K562 (cell line): Measurements from ENCODE around the gene KLHL13. TPM values are rescaled to one million over a fixed set of nuclear protein-coding genes. Genes with fewer than 3 reads are reported as not detected.

Source experiments
- ATAC-seq: fragments of 200-7000 bp; cut with Tn5 transposase; 3 replicates; pipeline ENCODE4 v1.9.1; 2020; ENCODE audit warnings: moderate library complexity
- BruUV-seq: library from RNA; stranded (reverse); fragments of 400-500 nt; replicated peaks from 2 replicates; lab custom pipeline; 2021; lab: Mats Ljungman, UMichigan
- CTCF ChIA-PET: fragments of 300-600 bp; formaldehyde crosslinking; extraction: SDS; loops from one replicate; lab custom pipeline; 2021; ENCODE audit warnings: low intra/inter-chr PET ratio; lab: Yijun Ruan, JAX
- POLR2A ChIA-PET: fragments of 300-600, 350-650 bp; sonication (Branson Sonifier 250); formaldehyde crosslinking; extraction: SDS; loops from one replicate; lab custom pipeline; 2021; ENCODE audit warnings: antibody characterized with exemption, inconsistent platforms; lab: Yijun Ruan, JAX
- DNase-seq, 4 experiments: peaks; one replicate each; pipeline versions ENCODE4 v3.0.0 to v3.0.0-alpha.2; 2011 to 2018; ENCODE audit warnings: low spot score in 3 of 4, mixed read lengths in 3 of 4; ENCODE audit errors: extremely low read depth in 1 of 4
- FAIRE-seq: peaks from 2 replicates; lab custom pipeline; 2011; peaks lifted over from hg19 to GRCh38; lab: Jason Lieb, UNC
- H2AFZ ChIP-seq: 2 replicates; pipeline ENCODE4 v1.6.0; 2011; ENCODE audit warnings: low read depth, low read length, control low read depth, inconsistent platforms
- H3K27ac ChIP-seq: fragments of 200-600 bp; 3 replicates; pipeline ENCODE4 v1.8.0; 2011; ENCODE audit warnings: low read depth, mild to moderate bottlenecking, control low read depth, inconsistent platforms, low read length, moderate library complexity, mixed read lengths; ENCODE audit errors: extremely low read depth
- H3K27me3 ChIP-seq, 2 experiments: fragments of 300-600 bp in 1 of 2; 2 replicates in 1 of 2; 3 replicates in 1 of 2; pipeline versions ENCODE4 v1.6.0 to v1.8.0; 2011; ENCODE audit warnings: inconsistent platforms in 2 of 2, low read length in 2 of 2, mild to moderate bottlenecking in 1 of 2, mixed read lengths in 1 of 2, moderate library complexity in 1 of 2; ENCODE audit not compliant: control insufficient read depth in 2 of 2, insufficient read depth in 2 of 2
- H3K36me3 ChIP-seq: fragments of 300-600 bp; 3 replicates; pipeline ENCODE4 v1.8.0; 2011; ENCODE audit warnings: mild to moderate bottlenecking, low read length, inconsistent platforms; ENCODE audit not compliant: control insufficient read depth, insufficient read depth
- H3K4me1 ChIP-seq, 2 experiments: fragments of 200-600 bp in 1 of 2; replicated peaks in 1 of 2; 2 replicates in 1 of 2; 3 replicates in 1 of 2; pipeline versions ENCODE4 v1.5.1 to v1.8.0; 2011; ENCODE audit warnings: inconsistent platforms in 2 of 2, low read length in 2 of 2, mild to moderate bottlenecking in 1 of 2, mixed read lengths in 1 of 2, moderate library complexity in 1 of 2; ENCODE audit not compliant: control insufficient read depth in 2 of 2, insufficient read depth in 2 of 2
- H3K4me2 ChIP-seq: 2 replicates; pipeline ENCODE4 v1.6.1; 2011; ENCODE audit warnings: low read length, control low read depth, inconsistent platforms, mixed read lengths; ENCODE audit not compliant: insufficient read depth
- H3K4me3 ChIP-seq: fragments of 200-600 bp; sonication (generic), shearing (Covaris generic); 2 replicates; pipeline ENCODE4 v1.5.1; 2016; ENCODE audit warnings: control low read depth, inconsistent platforms
- H3K79me2 ChIP-seq: fragments of 200-600 bp; 3 replicates; pipeline ENCODE4 v1.8.0; 2011; ENCODE audit warnings: low read length, inconsistent platforms; ENCODE audit not compliant: control insufficient read depth, insufficient read depth
- H3K9ac ChIP-seq, 2 experiments: 2 replicates each; pipeline versions ENCODE4 v1.6.0 to v1.6.1; 2011; ENCODE audit warnings: low read depth in 2 of 2, low read length in 2 of 2, control low read depth in 1 of 2, inconsistent platforms in 1 of 2, mild to moderate bottlenecking in 1 of 2, mixed read lengths in 1 of 2; ENCODE audit not compliant: insufficient read depth in 1 of 2
- H3K9me1 ChIP-seq: one replicate; pipeline ENCODE4 v1.6.0; 2011; ENCODE audit warnings: inconsistent platforms, mild to moderate bottlenecking, low read length, moderate library complexity; ENCODE audit not compliant: control insufficient read depth, insufficient read depth
- H3K9me3 ChIP-seq: replicated peaks from 2 replicates; pipeline ENCODE4 v1.5.1; 2011; ENCODE audit warnings: low read depth, low read length, inconsistent platforms; ENCODE audit not compliant: control insufficient read depth, insufficient read depth
- H4K20me1 ChIP-seq: replicated peaks from 2 replicates; pipeline ENCODE4 v1.6.1; 2011; ENCODE audit warnings: low read length, inconsistent platforms, mixed read lengths; ENCODE audit not compliant: control insufficient read depth, insufficient read depth
- CEBPG ChIP-seq, 3 experiments: fragments of 200-800 bp in 1 of 3; sonication (Bioruptor generic) in 1 of 3; sonication (generic) in 1 of 3; formaldehyde crosslinking in 1 of 3; IDR thresholded peaks in 2 of 3; conservative IDR thresholded peaks in 1 of 3; 2 replicates each; pipeline versions ENCODE4 v1.6.1 to v1.8.0; 2016 to 2022; ENCODE audit warnings: missing compliant biosample characterization in 2 of 3, missing genetic modification characterization in 2 of 3, mild to moderate bottlenecking in 1 of 3, missing genetic modification reagents in 1 of 3
- ETV6 ChIP-seq, 3 experiments: fragments of 150-350 bp in 1 of 3; sonication (generic) in 1 of 3; formaldehyde crosslinking in 1 of 3; IDR thresholded peaks; 2 replicates each; pipeline versions ENCODE4 v1.6.1 to v1.8.0; 2014 to 2022; ENCODE audit warnings: borderline replicate concordance in 2 of 3, low read depth in 2 of 3, antibody characterized with exemption in 1 of 3, low read length in 1 of 3, mild to moderate bottlenecking in 1 of 3, missing genetic modification reagents in 1 of 3
- PTTG1 ChIP-seq: fragments of 450-650 bp; IDR thresholded peaks from 2 replicates; pipeline ENCODE4 v1.6.1; 2016; ENCODE audit warnings: low read depth, mild to moderate bottlenecking, missing genetic modification characterization, missing compliant biosample characterization
- RBM15 ChIP-seq: fragments of 200-400 bp; formaldehyde crosslinking; IDR thresholded peaks from 2 replicates; pipeline ENCODE4 v1.6.1; 2018; ENCODE audit warnings: mild to moderate bottlenecking, low read length, moderate library complexity; ENCODE audit not compliant: insufficient read depth
- ZNF830 ChIP-seq: fragments of 250-450 bp; sonication (Bioruptor Pico); IDR thresholded peaks from 2 replicates; pipeline ENCODE4 v1.5.0; 2021; ENCODE audit warnings: mild to moderate bottlenecking
- WGBS: fragments of 100-300 bp; shearing (Covaris generic); methylation state at CpG from one replicate; pipeline ENCODE4 v1.1.6; 2016; ENCODE audit warnings: low coverage, mixed read lengths; ENCODE audit not compliant: insufficient coverage; ENCODE audit errors: missing lambda C conversion rate; 5-methylcytosine and 5-hydroxymethylcytosine counted together
- in situ Hi-C: fragments of 300-500 bp; cut with MboI; formaldehyde crosslinking; loops from 4 replicates; pipeline ENCODE4 v1.15.0; 2018; ENCODE audit warnings: inconsistent platforms, mixed read lengths
- intact Hi-C: fragments of 100-400 bp; cut with micrococcal nuclease; formaldehyde crosslinking; loops from 2 replicates; pipeline ENCODE4 v1.14.2; 2022
- polyA plus RNA-seq, 8 experiments: library from polyadenylated mRNA; depleted of rRNA in 4 of 8; stranded (reverse) in 5 of 8; unstranded in 3 of 8; fragments of >200 nt; fragmentation: Nextera tagmentation in 2 of 8; fragmentation: Illumina TruSeq in 1 of 8; extraction: Ambion mirVana in 2 of 8; extraction: Trizol in 1 of 8; gene quantifications; 2 replicates each; pipeline versions ENCODE4 v1.2.1 to v1.2.3, GENCODE V29; 2011 to 2014; ENCODE audit warnings: inconsistent platforms in 1 of 8, missing spikeins in 1 of 8
- total RNA-seq, 7 experiments: library from RNA; depleted of rRNA in 6 of 7; stranded (reverse); fragments of >200 nt in 6 of 7; fragmentation: Illumina TruSeq in 2 of 7; extraction: Trizol in 2 of 7; gene quantifications; 2 replicates each; pipeline versions ENCODE4 v1.2.1 to v1.2.3, GENCODE V29; 2011 to 2021; ENCODE audit warnings: low replicate concordance in 1 of 7
- TF ChIP-seq, protein P1 (sequence below): sonication (generic); formaldehyde crosslinking; IDR thresholded peaks from 2 replicates; pipeline ENCODE4 v1.8.0; 2022; ENCODE audit warnings: mild to moderate bottlenecking, missing genetic modification reagents, borderline replicate concordance

KLHL13 gene
- total and polyA plus RNA-seq, 9 of the 15 experiments (the other 6 are each of a cell fraction or from before 2014, with no cell fraction given): 1.2 to 4.1 (median 2.2) TPM

DNA sequence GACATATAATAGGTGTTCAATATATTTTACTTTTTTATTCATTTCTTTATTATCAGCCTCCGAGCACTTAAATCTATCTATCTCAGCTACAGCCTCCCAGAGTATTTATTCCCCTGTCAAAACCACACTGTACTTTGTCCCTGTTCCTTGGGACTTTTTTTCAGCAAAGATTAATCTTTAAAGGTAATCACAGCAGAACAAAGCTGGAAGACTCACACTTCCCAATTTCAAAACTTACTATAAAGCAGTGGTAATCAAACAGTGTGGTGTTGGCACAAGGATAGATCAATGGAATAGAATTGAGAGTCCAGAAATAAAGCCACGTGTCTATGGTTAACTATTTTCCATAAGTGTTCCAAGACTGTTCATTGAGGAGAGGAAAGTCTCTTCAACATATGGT lies 59.7 kb downstream of the KLHL13 start:
- no peak for TF ChIP-seq ETV6 (IDR thresholded peaks at IDR 0.05; ENCODE audit: borderline replicate concordance in 1 of 2, low read depth in 2 of 2, low read length in 1 of 2)
- no peak for TF ChIP-seq ETV6 (CRISPR knock-in tag; IDR thresholded peaks at IDR 0.05; ENCODE audit: borderline replicate concordance)
- TF ChIP-seq RBM15: no peak
- no peak for TF ChIP-seq PTTG1 (tag)
- no peak for TF ChIP-seq CEBPG (CRISPR knock-in tag; IDR thresholded peaks at IDR 0.05)
- TF ChIP-seq CEBPG (tag; conservative IDR thresholded peaks at IDR 0.05 in 1 of 2, IDR thresholded peaks at IDR 0.05 in 1 of 2): no peak
- no peak for TF ChIP-seq ZNF830 (CRISPR knock-in tag)
- TF ChIP-seq, protein P1, sequence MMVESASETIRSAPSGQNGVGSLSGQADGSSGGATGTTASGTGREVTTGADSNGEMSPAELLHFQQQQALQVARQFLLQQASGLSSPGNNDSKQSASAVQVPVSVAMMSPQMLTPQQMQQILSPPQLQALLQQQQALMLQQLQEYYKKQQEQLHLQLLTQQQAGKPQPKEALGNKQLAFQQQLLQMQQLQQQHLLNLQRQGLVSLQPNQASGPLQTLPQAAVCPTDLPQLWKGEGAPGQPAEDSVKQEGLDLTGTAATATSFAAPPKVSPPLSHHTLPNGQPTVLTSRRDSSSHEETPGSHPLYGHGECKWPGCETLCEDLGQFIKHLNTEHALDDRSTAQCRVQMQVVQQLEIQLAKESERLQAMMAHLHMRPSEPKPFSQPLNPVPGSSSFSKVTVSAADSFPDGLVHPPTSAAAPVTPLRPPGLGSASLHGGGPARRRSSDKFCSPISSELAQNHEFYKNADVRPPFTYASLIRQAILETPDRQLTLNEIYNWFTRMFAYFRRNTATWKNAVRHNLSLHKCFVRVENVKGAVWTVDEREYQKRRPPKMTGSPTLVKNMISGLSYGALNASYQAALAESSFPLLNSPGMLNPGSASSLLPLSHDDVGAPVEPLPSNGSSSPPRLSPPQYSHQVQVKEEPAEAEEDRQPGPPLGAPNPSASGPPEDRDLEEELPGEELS (CRISPR knock-in tag): no peak
- FAIRE-seq: no peak
- no peak overlapping the region for H3K27ac ChIP-seq
- H3K4me2 ChIP-seq: no peak overlapping the region
- intact Hi-C loops (no loop called here), in situ Hi-C loops (no loop called here)
- no peak overlapping the region for H3K4me3 ChIP-seq
- no TSS peak for BruUV-seq
- no peaks in the 10 kb centered on the region for H3K9me1 ChIP-seq
- H3K36me3 ChIP-seq: no peaks in the 10 kb centered on the region
- H3K79me2 ChIP-seq: no peaks in the 10 kb centered on the region
- no peaks in the 10 kb centered on the region for H3K9me3 ChIP-seq
- no peak for ATAC-seq
- H3K9ac ChIP-seq: no peak overlapping the region
- ChIA-PET CTCF (no interaction called here), POLR2A (no interaction called here)
- no peaks in the 10 kb centered on the region for H3K27me3 ChIP-seq
- DNase-seq: no peak
- no peak overlapping the region for H2AFZ ChIP-seq
- no peaks in the 10 kb centered on the region for H4K20me1 ChIP-seq
- no peaks in the 10 kb centered on the region for H3K4me1 ChIP-seq
- WGBS: 11% methylated on average over 2 of the region's 2 CpGs
